Activated CD8-positive, alpha-beta memory T cell treated with anti-CD3 and anti-CD28 coated beads, Interleukin-2, amount 50 U/mL, for 1 hour (primary cell): ENCODE results near the gene ZC3H12D.

Source experiments
- DNase-seq: peaks from one replicate; pipeline ENCODE4 v3.0.0-alpha.2; 2020; ENCODE audit errors: extremely low read depth

The ZC3H12D gene

GRCh38 chr6:149443411-149444181 lies 41.2 kb downstream of the ZC3H12D start:
- DNase-seq: no peak

- no peak for DNase-seq
These were observed 43.1 kb downstream of the ZC3H12D start for GRCh38 chr6:149441740-149442139.

GRCh38 chr6:149440735-149441671 lies 43.8 kb downstream of the ZC3H12D start:
- no peak for DNase-seq

GRCh38 chr6:149439626-149440025 lies 45.2 kb downstream of the ZC3H12D start:
- DNase-seq: no peak

GRCh38 chr6:149438855-149439254 lies 46.0 kb downstream of the ZC3H12D start:
- no peak for DNase-seq

- DNase-seq: no peak
These were observed 47.6 kb downstream of the ZC3H12D start for GRCh38 chr6:149437212-149437611.

GRCh38 chr6:149436647-149437046 lies 48.2 kb downstream of the ZC3H12D start:
- DNase-seq: no peak

- DNase-seq: no peak
These were observed 48.8 kb downstream of the ZC3H12D start for GRCh38 chr6:149435919-149436586.

- DNase-seq: no peak
These were observed 50.9 kb downstream of the ZC3H12D start for GRCh38 chr6:149433881-149434280.

GRCh38 chr6:149433405-149433804 lies 51.4 kb downstream of the ZC3H12D start:
- no peak for DNase-seq

- peak; percentile 59 for DNase-seq
These were observed 52.7 kb downstream of the ZC3H12D start for GRCh38 chr6:149431905-149432775.

- DNase-seq: no peak
These were observed 55.1 kb downstream of the ZC3H12D start for GRCh38 chr6:149429427-149430360.

GRCh38 chr6:149428606-149429005 lies 56.2 kb downstream of the ZC3H12D start:
- DNase-seq: no peak

GRCh38 chr6:149425754-149426153 lies 59.1 kb downstream of the ZC3H12D start:
- no peak for DNase-seq

GRCh38 chr6:149425224-149425623 lies 59.6 kb downstream of the ZC3H12D start:
- no peak for DNase-seq

- no peak for DNase-seq
These were observed 60.8 kb downstream of the ZC3H12D start for GRCh38 chr6:149423964-149424440.

- DNase-seq: no peak
These were observed 62.2 kb downstream of the ZC3H12D start for GRCh38 chr6:149422581-149422980.

GRCh38 chr6:149421132-149421531 lies 63.7 kb downstream of the ZC3H12D start:
- no peak for DNase-seq

- no peak for DNase-seq
These were observed 65.0 kb downstream of the ZC3H12D start for GRCh38 chr6:149419696-149420404.
